Activated naive CD8-positive, alpha-beta T cell treated with anti-CD3 and anti-CD28 coated beads, Interleukin-2, amount 50 U/mL, for 24 hours (primary cell): ENCODE data around the gene DUOXA2.
"Not testable (repeated sequence)": the region's sequence is repeated elsewhere in the genome, so short reads cannot be mapped to it uniquely, and the experiment has no call there.

Experiments used
- ATAC-seq: fragments of 150-1000 bp; cut with Tn5 transposase; one replicate; pipeline ENCODE4 v1.10.0; 2021
- DNase-seq: peaks from one replicate; pipeline ENCODE4 v3.0.0; 2021
- H3K27ac Mint-ChIP-seq: one replicate; pipeline ENCODE4 v1.8.0; 2021; ENCODE audit warnings: mild to moderate bottlenecking, mixed read lengths
- H3K27me3 Mint-ChIP-seq: one replicate; pipeline ENCODE4 v1.8.0; 2021; ENCODE audit warnings: mixed read lengths
- H3K36me3 Mint-ChIP-seq: one replicate; pipeline ENCODE4 v1.8.0; 2021; ENCODE audit warnings: low read depth, mixed read lengths
- H3K4me1 Mint-ChIP-seq: one replicate; pipeline ENCODE4 v1.8.0; 2021; ENCODE audit warnings: mixed read lengths
- H3K4me3 Mint-ChIP-seq: one replicate; pipeline ENCODE4 v1.8.0; 2021; ENCODE audit warnings: mild to moderate bottlenecking, moderate library complexity, mixed read lengths
- H3K9me3 Mint-ChIP-seq: one replicate; pipeline ENCODE4 v1.8.0; 2021; ENCODE audit warnings: mixed read lengths

Gene DUOXA2

DNA sequence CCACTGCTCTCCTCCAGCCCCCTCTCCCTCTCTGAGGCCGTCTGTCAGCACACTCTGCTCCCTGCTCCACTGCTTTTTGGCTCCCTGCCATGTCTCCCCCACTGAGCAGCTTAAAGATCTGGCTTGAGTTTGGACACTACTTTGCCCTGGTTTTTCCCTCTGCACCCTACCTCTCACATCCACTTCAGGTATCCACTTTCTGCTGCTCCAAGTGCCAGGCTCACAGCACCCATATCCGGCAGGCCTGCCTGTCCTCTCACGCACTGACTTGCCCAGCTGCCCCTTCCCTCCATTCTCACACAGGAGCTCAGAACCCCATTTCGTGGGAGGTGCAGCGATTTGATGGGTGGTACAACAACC lies 19.4 kb downstream of the DUOXA2 start:
- no peak overlapping the region for H3K4me3 Mint-ChIP-seq
- ATAC-seq (no peak), DNase-seq (no peak)
- H3K36me3 Mint-ChIP-seq = no peaks in the 10 kb centered on the region
- H3K27ac Mint-ChIP-seq = no peak overlapping the region
- peaks cover 8% of the 10 kb centered on the region for H3K4me1 Mint-ChIP-seq
- peaks cover 51% of the 10 kb centered on the region for H3K27me3 Mint-ChIP-seq
- H3K9me3 Mint-ChIP-seq = no peaks in the 10 kb centered on the region

DNA sequence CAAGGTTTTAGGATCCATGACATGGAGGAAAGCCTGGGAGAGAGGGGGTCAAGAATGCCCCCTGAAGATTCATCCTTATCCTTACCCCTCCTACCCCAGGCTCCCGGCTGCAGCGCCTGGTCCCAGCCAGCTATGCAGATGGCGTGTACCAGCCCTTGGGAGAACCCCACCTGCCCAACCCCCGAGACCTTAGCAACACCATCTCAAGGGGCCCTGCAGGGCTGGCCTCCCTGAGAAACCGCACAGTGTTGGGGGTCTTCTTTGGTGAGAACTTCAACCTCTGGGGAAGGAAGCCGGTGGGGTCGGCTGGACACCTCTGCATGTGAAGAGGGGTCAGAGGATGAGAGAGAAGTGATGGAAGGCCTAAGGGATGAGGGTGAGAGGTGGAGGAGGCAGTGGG lies 19.9 kb downstream of the DUOXA2 start:
- Mint-ChIP-seq H3K4me1 (peaks cover 8% of the 10 kb centered on the region), H3K4me3 (no peak overlapping the region), H3K27me3 (peaks cover 46% of the 10 kb centered on the region), H3K36me3 (no peaks in the 10 kb centered on the region), H3K27ac (no peak overlapping the region), H3K9me3 (no peaks in the 10 kb centered on the region)
- ATAC-seq (no peak), DNase-seq (no peak)

DNA sequence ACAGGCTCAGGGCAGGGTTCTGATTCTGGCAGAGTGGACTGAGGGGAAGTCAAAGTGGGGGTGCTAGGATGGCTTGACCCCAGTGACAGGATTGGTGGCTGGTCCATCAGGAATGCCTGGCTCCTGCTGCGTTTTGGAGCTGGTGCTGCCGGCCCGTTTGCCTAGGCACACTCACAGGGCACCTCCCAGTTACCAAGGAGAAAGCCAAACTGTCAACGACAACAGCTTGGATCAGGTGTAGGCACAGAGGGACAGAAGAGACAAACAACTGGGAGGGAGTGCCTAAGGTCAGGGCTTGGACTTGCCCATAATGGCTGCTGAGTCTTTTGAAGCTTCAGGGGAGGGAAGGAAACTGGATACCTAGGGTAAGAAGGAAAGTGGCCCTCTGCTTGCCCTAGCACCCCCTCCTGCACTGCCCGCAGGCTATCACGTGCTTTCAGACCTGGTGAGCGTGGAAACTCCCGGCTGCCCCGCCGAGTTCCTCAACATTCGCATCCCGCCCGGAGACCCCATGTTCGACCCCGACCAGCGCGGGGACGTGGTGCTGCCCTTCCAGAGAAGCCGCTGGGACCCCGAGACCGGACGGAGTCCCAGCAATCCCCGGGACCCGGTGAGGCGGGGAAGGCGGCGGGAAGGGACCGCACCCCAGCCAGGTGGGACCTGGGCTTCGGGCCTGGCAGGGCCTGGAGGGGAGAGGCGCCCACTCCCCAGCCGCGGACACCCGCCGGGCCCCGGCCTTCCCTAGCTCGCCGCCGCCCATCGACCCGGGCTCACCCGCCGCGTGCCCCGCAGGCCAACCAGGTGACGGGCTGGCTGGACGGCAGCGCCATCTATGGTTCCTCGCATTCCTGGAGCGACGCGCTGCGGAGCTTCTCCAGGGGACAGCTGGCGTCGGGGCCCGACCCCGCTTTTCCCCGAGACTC lies 20.8 kb downstream of the DUOXA2 start:
- H3K36me3 Mint-ChIP-seq = no peaks in the 10 kb centered on the region
- H3K27ac Mint-ChIP-seq = peak overlapping the region; percentile 34
- H3K4me1 Mint-ChIP-seq = peaks cover 8% of the 10 kb centered on the region
- H3K4me3 Mint-ChIP-seq = peak overlapping the region; percentile 29
- peaks cover 42% of the 10 kb centered on the region for H3K27me3 Mint-ChIP-seq
- H3K9me3 Mint-ChIP-seq = no peaks in the 10 kb centered on the region
- DNase-seq (no peak), ATAC-seq (peak; percentile 35)

DNA sequence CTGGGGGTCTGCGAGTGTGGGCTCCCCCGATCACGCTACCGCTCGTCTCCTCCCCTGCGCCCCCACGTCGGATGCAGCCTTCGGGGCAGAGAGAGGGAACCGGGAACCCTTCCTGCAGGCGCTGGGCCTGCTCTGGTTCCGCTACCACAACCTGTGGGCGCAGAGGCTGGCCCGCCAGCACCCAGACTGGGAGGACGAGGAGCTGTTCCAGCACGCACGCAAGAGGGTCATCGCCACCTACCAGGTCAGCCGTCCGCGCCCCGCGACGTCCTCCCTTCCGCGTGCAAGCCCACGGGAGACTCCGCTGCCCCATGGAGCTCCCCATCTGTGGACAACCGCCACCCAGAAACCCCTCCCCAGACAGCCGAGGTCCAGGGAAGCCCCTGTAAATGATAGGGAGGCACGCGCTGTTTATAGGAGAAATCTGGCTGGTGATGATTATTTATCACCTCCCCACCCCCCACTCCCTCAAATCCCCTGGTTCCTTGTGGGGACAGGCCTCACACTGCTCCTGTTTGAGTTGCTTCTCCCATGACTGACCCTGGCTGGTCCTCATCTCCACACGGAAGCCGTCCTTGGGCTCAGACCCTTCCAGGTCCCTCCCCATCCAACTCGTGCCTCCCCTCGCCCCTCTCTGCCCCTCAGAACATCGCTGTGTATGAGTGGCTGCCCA lies 21.7 kb downstream of the DUOXA2 start:
- Mint-ChIP-seq H3K4me3 (peak overlapping the region; percentile 21), H3K27me3 (peaks cover 38% of the 10 kb centered on the region)
- not testable (repeated sequence) for H3K9me3 Mint-ChIP-seq, H3K4me1 Mint-ChIP-seq, H3K27ac Mint-ChIP-seq, ATAC-seq, H3K36me3 Mint-ChIP-seq, DNase-seq

DNA sequence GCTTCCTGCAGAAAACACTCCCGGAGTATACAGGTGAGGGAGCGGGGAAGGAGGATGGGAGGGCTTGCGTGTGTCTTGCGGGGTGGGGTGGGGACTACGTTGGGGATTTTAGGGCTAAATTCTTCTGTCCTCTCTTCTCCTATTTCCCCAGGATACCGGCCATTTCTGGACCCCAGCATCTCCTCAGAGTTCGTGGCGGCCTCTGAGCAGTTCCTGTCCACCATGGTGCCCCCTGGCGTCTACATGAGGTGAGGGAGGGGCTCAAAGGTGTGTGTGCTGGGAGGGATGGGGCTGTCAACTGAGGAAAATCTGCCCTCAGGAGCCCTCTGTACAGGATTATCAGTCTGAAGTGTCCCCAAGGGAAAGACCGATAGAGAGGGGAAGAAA lies 22.2 kb downstream of the DUOXA2 start:
- Mint-ChIP-seq H3K4me1 (peaks cover 8% of the 10 kb centered on the region), H3K27me3 (peaks cover 35% of the 10 kb centered on the region), H3K36me3 (no peaks in the 10 kb centered on the region), H3K4me3 (peak overlapping the region; percentile 21), H3K9me3 (no peaks in the 10 kb centered on the region), H3K27ac (no peak overlapping the region)
- ATAC-seq (no peak), DNase-seq (no peak)

DNA sequence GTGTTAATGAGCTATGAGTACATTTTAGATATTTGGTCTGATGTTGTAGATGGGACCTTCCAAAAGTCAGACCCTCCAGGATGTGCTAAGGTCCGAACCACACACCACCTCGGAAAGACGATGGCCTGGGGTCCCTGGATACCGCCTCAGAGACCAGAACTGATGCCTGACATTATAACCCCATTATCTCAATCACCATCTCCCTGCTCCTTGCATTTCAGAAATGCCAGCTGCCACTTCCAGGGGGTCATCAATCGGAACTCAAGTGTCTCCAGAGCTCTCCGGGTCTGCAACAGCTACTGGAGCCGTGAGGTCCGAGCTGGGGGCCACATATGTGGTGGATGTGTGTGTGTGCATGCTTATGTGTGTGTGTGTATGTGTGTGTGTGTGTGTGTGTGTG lies 23.6 kb downstream of the DUOXA2 start:
- peaks cover 8% of the 10 kb centered on the region for H3K4me1 Mint-ChIP-seq
- H3K27ac Mint-ChIP-seq = no peak overlapping the region
- peaks cover 30% of the 10 kb centered on the region for H3K27me3 Mint-ChIP-seq
- H3K36me3 Mint-ChIP-seq = no peaks in the 10 kb centered on the region
- H3K4me3 Mint-ChIP-seq = no peak overlapping the region
- ATAC-seq (no peak), DNase-seq (no peak)
- H3K9me3 Mint-ChIP-seq = no peaks in the 10 kb centered on the region

DNA sequence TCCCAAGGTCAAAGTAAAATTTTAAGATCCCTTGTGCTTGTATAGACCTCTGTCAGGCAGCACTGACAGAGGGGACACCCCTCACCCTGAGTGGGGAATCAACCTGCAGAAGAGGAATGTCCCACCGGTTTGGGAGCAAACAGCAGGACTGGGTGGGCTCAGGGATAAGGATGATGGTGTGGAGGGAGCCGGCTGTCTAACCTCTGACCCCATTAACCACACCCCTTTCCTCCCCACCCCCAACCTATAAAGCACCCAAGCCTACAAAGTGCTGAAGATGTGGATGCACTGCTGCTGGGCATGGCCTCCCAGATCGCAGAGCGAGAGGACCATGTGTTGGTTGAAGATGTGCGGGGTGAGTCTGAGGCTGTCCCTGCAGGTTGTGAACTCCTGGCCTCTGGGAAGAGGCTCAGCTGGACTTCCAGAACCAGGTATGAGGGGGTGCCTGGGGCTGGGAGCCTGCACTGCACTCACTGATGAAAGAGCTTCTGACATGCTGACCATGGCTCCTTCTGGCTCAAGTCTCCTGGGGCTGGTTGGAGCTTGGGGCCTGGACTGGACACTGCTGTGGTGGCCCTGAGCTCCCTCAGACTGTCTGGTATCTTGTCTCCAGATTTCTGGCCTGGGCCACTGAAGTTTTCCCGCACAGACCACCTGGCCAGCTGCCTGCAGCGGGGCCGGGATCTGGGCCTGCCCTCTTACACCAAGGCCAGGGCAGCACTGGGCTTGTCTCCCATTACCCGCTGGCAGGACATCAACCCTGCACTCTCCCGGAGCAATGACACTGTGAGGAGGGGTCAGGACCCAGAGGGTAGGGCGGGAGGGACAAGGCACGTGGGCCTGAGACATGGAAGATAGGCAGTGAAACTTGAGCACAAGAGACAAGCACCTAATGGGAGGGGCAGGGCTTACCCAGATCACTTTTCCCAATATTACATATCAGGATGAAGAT lies 25.0 kb downstream of the DUOXA2 start:
- Mint-ChIP-seq H3K36me3 (no peaks in the 10 kb centered on the region), H3K4me1 (peaks cover 8% of the 10 kb centered on the region), H3K4me3 (no peak overlapping the region), H3K9me3 (no peaks in the 10 kb centered on the region), H3K27me3 (peaks cover 21% of the 10 kb centered on the region), H3K27ac (no peak overlapping the region)
- no peak for DNase-seq
- no peak for ATAC-seq

DNA sequence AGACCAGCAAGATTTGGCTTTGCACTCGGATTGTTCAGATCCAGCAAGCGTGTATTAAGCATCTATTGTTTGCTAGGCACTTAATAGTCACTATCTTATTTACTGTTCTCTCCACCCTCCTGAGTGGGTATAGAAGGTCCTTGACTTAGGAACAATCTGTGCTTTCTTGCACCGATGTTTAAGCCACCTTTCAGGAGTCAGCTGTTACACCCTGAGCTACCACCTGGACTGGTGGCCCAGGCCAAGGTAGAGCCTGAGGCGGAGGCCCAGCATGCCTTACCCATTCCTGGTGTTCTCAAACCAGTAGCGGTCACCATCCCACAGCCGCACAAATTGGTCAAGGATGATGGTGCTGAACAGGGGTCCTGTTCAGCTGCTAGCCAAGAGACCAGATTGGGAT lies 25.6 kb downstream of the DUOXA2 start:
- ATAC-seq = no peak
- H3K4me1 Mint-ChIP-seq = peaks cover 8% of the 10 kb centered on the region
- no peak for DNase-seq
- H3K36me3 Mint-ChIP-seq = no peaks in the 10 kb centered on the region
- H3K27ac Mint-ChIP-seq = no peak overlapping the region
- peaks cover 14% of the 10 kb centered on the region for H3K27me3 Mint-ChIP-seq
- no peak overlapping the region for H3K4me3 Mint-ChIP-seq
- H3K9me3 Mint-ChIP-seq = no peaks in the 10 kb centered on the region

DNA sequence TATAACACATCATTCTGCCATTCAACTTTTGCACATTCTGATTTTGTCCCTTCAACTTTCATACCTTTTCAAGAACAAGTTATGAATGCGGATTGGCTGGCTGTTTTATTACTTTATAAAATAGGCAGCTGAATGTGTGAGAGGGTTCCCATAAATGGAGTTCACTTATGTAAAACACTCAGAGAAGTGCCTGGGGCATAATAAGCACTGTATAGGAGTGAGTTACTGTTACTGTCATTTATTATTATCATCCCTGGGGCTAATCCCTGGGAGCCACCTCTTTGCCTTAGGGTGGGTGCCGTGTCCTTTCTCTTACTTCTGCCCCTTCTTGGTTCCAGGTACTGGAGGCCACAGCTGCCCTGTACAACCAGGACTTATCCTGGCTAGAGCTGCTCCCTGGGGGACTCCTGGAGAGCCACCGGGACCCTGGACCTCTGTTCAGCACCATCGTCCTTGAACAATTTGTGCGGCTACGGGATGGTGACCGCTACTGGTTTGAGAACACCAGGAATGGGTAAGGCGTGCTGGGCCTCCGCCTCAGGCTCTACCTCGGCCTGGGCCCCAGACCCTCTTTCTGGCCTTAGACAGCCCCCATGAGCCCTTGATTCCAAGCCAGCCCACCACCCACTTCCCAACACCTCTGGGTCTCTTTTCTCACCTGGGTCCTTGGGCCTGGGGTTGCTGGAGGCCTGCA lies 26.6 kb downstream of the DUOXA2 start:
- Mint-ChIP-seq H3K4me3 (no peak overlapping the region), H3K27me3 (peaks cover 12% of the 10 kb centered on the region), H3K27ac (no peak overlapping the region), H3K36me3 (no peaks in the 10 kb centered on the region), H3K4me1 (peaks cover 5% of the 10 kb centered on the region), H3K9me3 (no peaks in the 10 kb centered on the region)
- DNase-seq (no peak), ATAC-seq (no peak)

DNA sequence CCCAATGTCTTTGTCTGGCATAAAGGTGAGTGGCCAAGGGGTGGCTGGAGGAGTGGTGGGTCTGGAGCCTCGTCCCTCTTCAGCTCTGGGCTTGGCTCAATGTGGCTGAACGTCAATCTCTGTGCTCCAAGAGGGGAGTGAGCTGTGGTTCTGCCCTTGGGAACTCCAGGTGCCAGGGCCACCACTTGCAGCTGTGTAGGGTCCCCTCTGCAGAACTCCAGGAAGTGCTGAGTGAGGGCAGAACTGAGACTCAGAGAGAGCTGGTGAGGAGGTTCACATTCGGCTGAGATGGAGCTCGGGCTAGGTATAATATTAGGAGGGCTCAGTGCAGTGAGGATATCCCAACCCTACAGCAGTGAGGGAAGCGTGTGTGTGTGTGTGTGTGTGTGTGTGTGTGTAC lies 27.3 kb downstream of the DUOXA2 start:
- DNase-seq = no peak
- Mint-ChIP-seq H3K9me3 (no peaks in the 10 kb centered on the region), H3K36me3 (no peaks in the 10 kb centered on the region), H3K4me1 (peaks cover 1% of the 10 kb centered on the region), H3K27me3 (peaks cover 7% of the 10 kb centered on the region), H3K4me3 (no peak overlapping the region), H3K27ac (no peak overlapping the region)
- no peak for ATAC-seq

DNA sequence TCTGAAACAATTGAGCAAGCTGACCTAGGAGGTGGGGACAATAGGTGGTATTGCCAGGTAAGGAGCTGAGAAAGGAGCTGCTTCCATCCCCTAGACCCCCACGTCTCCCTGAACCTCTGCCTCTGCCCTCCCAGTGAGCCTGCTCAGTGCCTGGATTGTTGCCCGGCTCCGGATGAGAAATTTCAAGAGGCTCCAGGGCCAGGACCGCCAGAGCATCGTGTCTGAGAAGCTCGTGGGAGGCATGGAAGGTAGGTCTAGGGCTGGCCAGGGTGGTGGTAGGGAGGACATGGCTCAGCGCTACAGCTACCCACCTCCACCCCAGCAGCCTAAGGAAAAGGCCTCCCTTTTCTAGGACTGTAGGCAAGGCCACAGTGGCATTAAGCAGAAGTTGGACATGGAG lies 28.9 kb downstream of the DUOXA2 start:
- H3K36me3 Mint-ChIP-seq = no peaks in the 10 kb centered on the region
- DNase-seq (no peak), ATAC-seq (no peak)
- H3K4me1 Mint-ChIP-seq = no peaks in the 10 kb centered on the region
- no peak overlapping the region for H3K4me3 Mint-ChIP-seq
- H3K27me3 Mint-ChIP-seq = no peaks in the 10 kb centered on the region
- H3K9me3 Mint-ChIP-seq = no peaks in the 10 kb centered on the region
- no peak overlapping the region for H3K27ac Mint-ChIP-seq

DNA sequence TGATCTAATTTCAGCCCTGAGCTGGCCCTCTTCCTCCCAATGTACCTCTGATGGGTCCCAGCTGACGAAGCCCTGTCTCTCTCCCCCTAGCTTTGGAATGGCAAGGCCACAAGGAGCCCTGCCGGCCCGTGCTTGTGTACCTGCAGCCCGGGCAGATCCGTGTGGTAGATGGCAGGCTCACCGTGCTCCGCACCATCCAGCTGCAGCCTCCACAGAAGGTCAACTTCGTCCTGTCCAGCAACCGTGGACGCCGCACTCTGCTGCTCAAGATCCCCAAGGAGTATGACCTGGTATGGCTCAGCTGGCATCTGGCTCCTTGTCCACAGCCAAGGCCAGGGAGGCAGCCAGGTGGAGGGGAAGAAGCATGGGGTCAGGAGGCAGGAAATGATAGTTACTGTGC lies 29.8 kb downstream of the DUOXA2 start:
- no peaks in the 10 kb centered on the region for H3K27me3 Mint-ChIP-seq
- no peaks in the 10 kb centered on the region for H3K36me3 Mint-ChIP-seq
- no peak overlapping the region for H3K4me3 Mint-ChIP-seq
- H3K4me1 Mint-ChIP-seq = no peaks in the 10 kb centered on the region
- H3K27ac Mint-ChIP-seq = no peak overlapping the region
- ATAC-seq = no peak
- H3K9me3 Mint-ChIP-seq = no peaks in the 10 kb centered on the region
- no peak for DNase-seq

DNA sequence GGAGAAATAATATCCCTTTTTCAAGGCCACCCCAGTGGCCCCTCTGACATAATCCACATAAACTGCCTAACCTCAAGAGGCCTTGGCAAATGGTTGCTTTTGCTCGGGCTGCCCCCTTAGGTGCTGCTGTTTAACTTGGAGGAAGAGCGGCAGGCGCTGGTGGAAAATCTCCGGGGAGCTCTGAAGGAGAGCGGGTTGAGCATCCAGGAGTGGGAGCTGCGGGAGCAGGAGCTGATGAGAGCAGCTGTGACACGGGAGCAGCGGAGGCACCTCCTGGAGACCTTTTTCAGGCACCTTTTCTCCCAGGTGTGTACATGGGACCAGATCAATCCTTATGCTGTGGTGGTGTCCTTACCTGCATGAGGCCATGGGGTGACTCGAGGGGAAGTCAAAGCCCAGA lies 30.6 kb downstream of the DUOXA2 start:
- H3K36me3 Mint-ChIP-seq = no peaks in the 10 kb centered on the region
- H3K27ac Mint-ChIP-seq = no peak overlapping the region
- no peaks in the 10 kb centered on the region for H3K27me3 Mint-ChIP-seq
- no peaks in the 10 kb centered on the region for H3K4me1 Mint-ChIP-seq
- H3K4me3 Mint-ChIP-seq = no peak overlapping the region
- H3K9me3 Mint-ChIP-seq = no peaks in the 10 kb centered on the region
- DNase-seq (no peak), ATAC-seq (no peak)

DNA sequence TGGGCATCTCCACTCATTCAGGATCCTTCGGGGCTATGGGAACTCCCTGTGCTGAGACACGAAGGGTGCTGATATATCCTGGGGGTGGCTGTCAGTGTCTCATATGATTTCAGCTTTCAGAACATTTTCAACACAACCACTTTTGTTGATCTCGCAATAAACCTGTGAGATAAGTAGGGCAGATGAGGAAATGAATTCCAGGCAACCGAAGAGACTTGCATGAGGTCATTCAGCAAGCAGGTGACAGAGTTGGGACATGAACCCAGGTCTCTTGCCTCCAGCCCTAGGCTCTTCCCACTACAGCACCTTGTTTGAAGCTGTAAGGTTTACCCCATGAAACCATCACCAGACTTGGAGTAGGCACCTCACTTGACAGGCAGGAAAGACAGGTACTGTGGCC lies 32.3 kb downstream of the DUOXA2 start:
- Mint-ChIP-seq H3K27me3 (no peaks in the 10 kb centered on the region), H3K27ac (no peak overlapping the region), H3K4me3 (no peak overlapping the region), H3K36me3 (no peaks in the 10 kb centered on the region), H3K4me1 (no peaks in the 10 kb centered on the region), H3K9me3 (no peaks in the 10 kb centered on the region)
- DNase-seq (no peak), ATAC-seq (no peak)
